NT2/D1 (cell line): Measurements from ENCODE around the gene CCDC85C.

Experiments used
- SUZ12 ChIP-seq: IDR thresholded peaks from 2 replicates; pipeline ENCODE4 v1.6.1; 2011; ENCODE audit not compliant: insufficient read length, insufficient read depth; ENCODE audit errors: extremely low read depth
- YY1 ChIP-seq: IDR thresholded peaks from 2 replicates; pipeline ENCODE4 v1.6.1; 2011; ENCODE audit not compliant: insufficient read length, insufficient read depth

GRCh38 chr14:99651953-99652746, 48.1 kb upstream of the CCDC85C start:
- TF ChIP-seq SUZ12 (no peak), YY1 (no peak)
